HCT116 (cell line): Measurements from ENCODE around the gene FAM227B. TPM values are rescaled to one million over a fixed set of nuclear protein-coding genes. Genes with fewer than 3 reads are reported as not detected.

Source experiments
- ATAC-seq: fragments of 200-7000 bp; cut with Tn5 transposase; 2 replicates; pipeline ENCODE4 v1.9.1; 2020; ENCODE audit warnings: mild to moderate bottlenecking, moderate library complexity
- BruUV-seq: library from RNA; stranded (reverse); fragments of 400-500 nt; replicated peaks from 2 replicates; lab custom pipeline; 2021; lab: Mats Ljungman, UMichigan
- CTCF ChIA-PET: fragments of 300-600 bp; sonication (Branson Sonifier 250); formaldehyde crosslinking; loops from one replicate; lab custom pipeline; 2021; ENCODE audit warnings: antibody characterized with exemption; lab: Charles Lee
- POLR2A ChIA-PET: fragments of 300-600, 350-600 bp; sonication (Branson Sonifier 250); formaldehyde crosslinking; loops from one replicate; lab custom pipeline; 2021; ENCODE audit warnings: antibody characterized with exemption; lab: Charles Lee
- RAD21 ChIA-PET, 2 experiments: fragments of 300-600 bp; sonication (Branson Sonifier 250); formaldehyde crosslinking; loops; one replicate each; lab custom pipeline; 2023; ENCODE audit warnings: low total read pairs in 2 of 2; ENCODE audit not compliant: uncharacterized antibody in 2 of 2, unreplicated experiment in 2 of 2, low non-redundant PET in 1 of 2; lab: Charles Lee
- DNase-seq: peaks from one replicate; pipeline ENCODE4 v3.0.0-alpha.2; 2010; ENCODE audit warnings: low read depth, low spot score
- H2AFZ ChIP-seq: fragments of 200-600 bp; shearing (Covaris generic), sonication (generic); 2 replicates; pipeline ENCODE4 v1.6.1; 2017; ENCODE audit warnings: low read depth, mixed run types, mixed read lengths, antibody characterized with exemption, low read length; ENCODE audit not compliant: poor library complexity, severe bottlenecking
- H3K27ac ChIP-seq: 2 replicates; pipeline ENCODE4 v1.5.1; 2012; ENCODE audit warnings: low read depth, low read length
- H3K27me3 ChIP-seq: fragments of 200-600 bp; sonication (generic); 2 replicates; pipeline ENCODE4 v1.6.1; 2016; ENCODE audit warnings: mixed run types, low read length, mixed read lengths; ENCODE audit not compliant: insufficient read depth
- H3K36me3 ChIP-seq, 2 experiments: fragments of 200-500 bp in 1 of 2; fragments of 200-600 bp in 1 of 2; sonication (Bioruptor generic) in 1 of 2; sonication (generic) in 1 of 2; 2 replicates each; pipeline versions ENCODE4 v1.5.1 to v1.6.1; 2014 to 2016; ENCODE audit warnings: low read length in 2 of 2, inconsistent platforms in 1 of 2, mixed read lengths in 1 of 2, mixed run types in 1 of 2; ENCODE audit not compliant: insufficient read depth in 2 of 2, control insufficient read depth in 1 of 2
- H3K4me1 ChIP-seq, 2 experiments: fragments of 200-600 bp in 1 of 2; sonication (generic) in 1 of 2; 2 replicates each; pipeline versions ENCODE4 v1.5.1 to v1.6.1; 2012 to 2017; ENCODE audit warnings: low read length in 2 of 2, inconsistent platforms in 1 of 2, mild to moderate bottlenecking in 1 of 2, mixed read lengths in 1 of 2, mixed run types in 1 of 2, moderate library complexity in 1 of 2; ENCODE audit not compliant: insufficient read depth in 2 of 2, control insufficient read depth in 1 of 2
- H3K4me2 ChIP-seq: fragments of 200-600 bp; sonication (generic); 2 replicates; pipeline ENCODE4 v1.6.1; 2017; ENCODE audit warnings: mixed run types, low read length, mixed read lengths
- H3K4me3 ChIP-seq, 2 experiments: fragments of 200-600 bp in 1 of 2; sonication (generic) in 1 of 2; replicated peaks in 1 of 2; 2 replicates each; pipeline ENCODE4 v1.5.1; 2011 to 2016; ENCODE audit warnings: low read length in 2 of 2, control low read depth in 1 of 2, low read depth in 1 of 2, mild to moderate bottlenecking in 1 of 2, mixed read lengths in 1 of 2, mixed run types in 1 of 2
- H3K79me2 ChIP-seq: fragments of 200-600 bp; sonication (generic); 2 replicates; pipeline ENCODE4 v1.6.1; 2017; ENCODE audit warnings: mild to moderate bottlenecking, mixed run types, low read length, moderate library complexity, mixed read lengths; ENCODE audit not compliant: insufficient read depth
- H3K9ac ChIP-seq: fragments of 200-600 bp; sonication (generic); 2 replicates; pipeline ENCODE4 v1.6.1; 2016; ENCODE audit warnings: low read length, mixed read lengths
- H3K9me2 ChIP-seq: fragments of 200-600 bp; sonication (generic), shearing (Covaris generic); 2 replicates; pipeline ENCODE4 v1.6.1; 2017; ENCODE audit warnings: mixed run types, mild to moderate bottlenecking, moderate library complexity; ENCODE audit not compliant: insufficient read depth
- H3K9me3 ChIP-seq, 2 experiments: fragments of 200-500 bp in 1 of 2; fragments of 200-600 bp in 1 of 2; sonication (Bioruptor generic) in 1 of 2; sonication (generic) in 1 of 2; 2 replicates each; pipeline ENCODE4 v1.6.1; 2014 to 2017; ENCODE audit warnings: low read length in 2 of 2, mixed read lengths in 2 of 2, inconsistent platforms in 1 of 2, low read depth in 1 of 2, mild to moderate bottlenecking in 1 of 2, mixed run types in 1 of 2, moderate library complexity in 1 of 2; ENCODE audit not compliant: control insufficient read depth in 1 of 2, insufficient read depth in 1 of 2
- H4K20me1 ChIP-seq: fragments of 200-600 bp; sonication (generic), shearing (Covaris generic); 2 replicates; pipeline ENCODE4 v1.6.1; 2017; ENCODE audit warnings: mixed run types, mild to moderate bottlenecking, moderate library complexity; ENCODE audit not compliant: insufficient read depth
- CBX3 ChIP-seq: IDR thresholded peaks from 2 replicates; pipeline ENCODE4 v1.6.1; 2012; ENCODE audit warnings: low read depth
- EZH2 ChIP-seq: fragments of 200-600 bp; sonication (generic); IDR thresholded peaks from 2 replicates; pipeline ENCODE4 v1.6.1; 2017; ENCODE audit warnings: antibody characterized with exemption, mixed run types
- EZH2phosphoT487 ChIP-seq: fragments of 200-600 bp; IDR thresholded peaks from 2 replicates; pipeline ENCODE4 v1.6.1; 2018; ENCODE audit warnings: antibody characterized with exemption, borderline replicate concordance
- JUND ChIP-seq: IDR thresholded peaks from 2 replicates; pipeline ENCODE4 v1.6.1; 2012
- POLR2AphosphoS5 ChIP-seq: IDR thresholded peaks from 2 replicates; pipeline ENCODE4 v1.6.1; 2011; ENCODE audit warnings: mild to moderate bottlenecking, low read depth, low read length, moderate library complexity
- RAD21 ChIP-seq: IDR thresholded peaks from 2 replicates; pipeline ENCODE4 v1.6.1; 2012; ENCODE audit warnings: low read depth, mild to moderate bottlenecking
- SIN3A ChIP-seq: IDR thresholded peaks from 2 replicates; pipeline ENCODE4 v1.6.1; 2012; ENCODE audit warnings: low read depth
- SP1 ChIP-seq: IDR thresholded peaks from 2 replicates; pipeline ENCODE4 v1.6.1; 2012; ENCODE audit warnings: low read depth
- SRF ChIP-seq: IDR thresholded peaks from 2 replicates; pipeline ENCODE4 v1.6.1; 2012; ENCODE audit warnings: low read depth
- YY1 ChIP-seq: IDR thresholded peaks from 2 replicates; pipeline ENCODE4 v1.6.1; 2011; ENCODE audit warnings: low read length, low read depth, moderate library complexity, mild to moderate bottlenecking; ENCODE audit not compliant: insufficient replicate concordance; ENCODE audit errors: extremely low read depth
- ZFX ChIP-seq: fragments of 450-650 bp; IDR thresholded peaks from 2 replicates; pipeline ENCODE4 v1.6.1; 2017
- ZNF274 ChIP-seq: fragments of 200-500 bp; sonication (Bioruptor generic); IDR thresholded peaks from 2 replicates; pipeline ENCODE4 v1.6.1; 2014; ENCODE audit warnings: mild to moderate bottlenecking, low read depth, low read length, inconsistent platforms
- intact Hi-C: fragments of 100-400 bp; cut with micrococcal nuclease; formaldehyde crosslinking; loops from 2 replicates; pipeline ENCODE4 v1.10.0; 2022
- total RNA-seq: library from RNA; stranded (reverse); gene quantifications from one replicate; pipeline ENCODE4 v1.2.1, GENCODE V29; 2021; ENCODE audit not compliant: unreplicated experiment
- TF ChIP-seq, protein P1 (sequence below): IDR thresholded peaks from 2 replicates; pipeline ENCODE4 v1.6.1; 2012
- TF ChIP-seq, protein P2 (sequence below): IDR thresholded peaks from 2 replicates; pipeline ENCODE4 v1.6.1; 2012; ENCODE audit warnings: low read depth
- TF ChIP-seq, protein P3 (sequence below), 3 experiments: fragments of 200-600 bp in 1 of 3; sonication (generic) in 1 of 3; IDR thresholded peaks in 2 of 3; conservative IDR thresholded peaks in 1 of 3; 2 replicates each; pipeline ENCODE4 v1.5.1; 2012 to 2017; ENCODE audit warnings: low read depth in 2 of 3, low read length in 2 of 3, antibody characterized with exemption in 1 of 3, borderline replicate concordance in 1 of 3, control low read depth in 1 of 3, mild to moderate bottlenecking in 1 of 3, mixed read lengths in 1 of 3, mixed run types in 1 of 3, moderate library complexity in 1 of 3; ENCODE audit not compliant: insufficient read depth in 1 of 3
- TF ChIP-seq, protein P4 (sequence below): IDR thresholded peaks from 2 replicates; pipeline ENCODE4 v1.6.1; 2012

The FAM227B gene
- total RNA-seq, 1 experiment from 2014 or later = 6.9 TPM

DNA sequence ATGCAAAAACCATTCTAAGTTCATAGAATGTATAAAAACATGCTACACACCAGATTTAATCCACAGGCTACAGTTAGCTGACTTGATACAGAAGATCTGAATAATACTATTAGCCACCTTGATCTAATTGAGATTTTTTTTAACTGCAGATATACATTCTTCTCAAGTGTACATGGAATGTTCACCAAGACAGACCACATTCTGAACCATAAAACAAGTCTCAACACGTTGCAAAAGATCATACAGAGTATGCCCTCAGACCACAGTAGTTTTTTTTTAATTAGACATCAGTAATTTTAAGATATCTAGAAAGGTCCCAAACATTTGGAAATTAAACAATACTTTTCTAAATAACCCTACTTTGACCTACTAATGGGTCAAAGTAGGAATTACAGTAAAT, 114.3 kb downstream of the FAM227B start:
- H3K36me3 ChIP-seq = no peaks in the 10 kb centered on the region
- H3K27me3 ChIP-seq = no peaks in the 10 kb centered on the region
- no TSS peak for BruUV-seq
- H3K9me2 ChIP-seq = no peaks in the 10 kb centered on the region
- H3K4me3 ChIP-seq = no peak overlapping the region
- H3K4me1 ChIP-seq = peaks cover 0 to 2% of the 10 kb centered on the region in 2 experiments; a peak in 1 of 4 replicates
- H4K20me1 ChIP-seq = no peaks in the 10 kb centered on the region
- no peak overlapping the region for H2AFZ ChIP-seq
- ChIA-PET CTCF (no interaction called here), POLR2A (no interaction called here), RAD21 (no interaction called here)
- no peak overlapping the region for H3K4me2 ChIP-seq
- ATAC-seq (no peak), DNase-seq (no peak)
- H3K27ac ChIP-seq = no peak overlapping the region
- intact Hi-C loops = no loop called here
- H3K9ac ChIP-seq = no peak overlapping the region
- TF ChIP-seq ZNF274 (no peak), SIN3A (no peak), SP1 (no peak), YY1 (no peak), ZFX (no peak), SRF (no peak), EZH2phosphoT487 (no peak), CBX3 (no peak), JUND (no peak), RAD21 (no peak), POLR2AphosphoS5 (no peak), EZH2 (no peak)
- TF ChIP-seq, protein P1, sequence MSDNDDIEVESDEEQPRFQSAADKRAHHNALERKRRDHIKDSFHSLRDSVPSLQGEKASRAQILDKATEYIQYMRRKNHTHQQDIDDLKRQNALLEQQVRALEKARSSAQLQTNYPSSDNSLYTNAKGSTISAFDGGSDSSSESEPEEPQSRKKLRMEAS = no peak
- TF ChIP-seq, protein P2, sequence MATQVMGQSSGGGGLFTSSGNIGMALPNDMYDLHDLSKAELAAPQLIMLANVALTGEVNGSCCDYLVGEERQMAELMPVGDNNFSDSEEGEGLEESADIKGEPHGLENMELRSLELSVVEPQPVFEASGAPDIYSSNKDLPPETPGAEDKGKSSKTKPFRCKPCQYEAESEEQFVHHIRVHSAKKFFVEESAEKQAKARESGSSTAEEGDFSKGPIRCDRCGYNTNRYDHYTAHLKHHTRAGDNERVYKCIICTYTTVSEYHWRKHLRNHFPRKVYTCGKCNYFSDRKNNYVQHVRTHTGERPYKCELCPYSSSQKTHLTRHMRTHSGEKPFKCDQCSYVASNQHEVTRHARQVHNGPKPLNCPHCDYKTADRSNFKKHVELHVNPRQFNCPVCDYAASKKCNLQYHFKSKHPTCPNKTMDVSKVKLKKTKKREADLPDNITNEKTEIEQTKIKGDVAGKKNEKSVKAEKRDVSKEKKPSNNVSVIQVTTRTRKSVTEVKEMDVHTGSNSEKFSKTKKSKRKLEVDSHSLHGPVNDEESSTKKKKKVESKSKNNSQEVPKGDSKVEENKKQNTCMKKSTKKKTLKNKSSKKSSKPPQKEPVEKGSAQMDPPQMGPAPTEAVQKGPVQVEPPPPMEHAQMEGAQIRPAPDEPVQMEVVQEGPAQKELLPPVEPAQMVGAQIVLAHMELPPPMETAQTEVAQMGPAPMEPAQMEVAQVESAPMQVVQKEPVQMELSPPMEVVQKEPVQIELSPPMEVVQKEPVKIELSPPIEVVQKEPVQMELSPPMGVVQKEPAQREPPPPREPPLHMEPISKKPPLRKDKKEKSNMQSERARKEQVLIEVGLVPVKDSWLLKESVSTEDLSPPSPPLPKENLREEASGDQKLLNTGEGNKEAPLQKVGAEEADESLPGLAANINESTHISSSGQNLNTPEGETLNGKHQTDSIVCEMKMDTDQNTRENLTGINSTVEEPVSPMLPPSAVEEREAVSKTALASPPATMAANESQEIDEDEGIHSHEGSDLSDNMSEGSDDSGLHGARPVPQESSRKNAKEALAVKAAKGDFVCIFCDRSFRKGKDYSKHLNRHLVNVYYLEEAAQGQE = no peak
- TF ChIP-seq, protein P3, sequence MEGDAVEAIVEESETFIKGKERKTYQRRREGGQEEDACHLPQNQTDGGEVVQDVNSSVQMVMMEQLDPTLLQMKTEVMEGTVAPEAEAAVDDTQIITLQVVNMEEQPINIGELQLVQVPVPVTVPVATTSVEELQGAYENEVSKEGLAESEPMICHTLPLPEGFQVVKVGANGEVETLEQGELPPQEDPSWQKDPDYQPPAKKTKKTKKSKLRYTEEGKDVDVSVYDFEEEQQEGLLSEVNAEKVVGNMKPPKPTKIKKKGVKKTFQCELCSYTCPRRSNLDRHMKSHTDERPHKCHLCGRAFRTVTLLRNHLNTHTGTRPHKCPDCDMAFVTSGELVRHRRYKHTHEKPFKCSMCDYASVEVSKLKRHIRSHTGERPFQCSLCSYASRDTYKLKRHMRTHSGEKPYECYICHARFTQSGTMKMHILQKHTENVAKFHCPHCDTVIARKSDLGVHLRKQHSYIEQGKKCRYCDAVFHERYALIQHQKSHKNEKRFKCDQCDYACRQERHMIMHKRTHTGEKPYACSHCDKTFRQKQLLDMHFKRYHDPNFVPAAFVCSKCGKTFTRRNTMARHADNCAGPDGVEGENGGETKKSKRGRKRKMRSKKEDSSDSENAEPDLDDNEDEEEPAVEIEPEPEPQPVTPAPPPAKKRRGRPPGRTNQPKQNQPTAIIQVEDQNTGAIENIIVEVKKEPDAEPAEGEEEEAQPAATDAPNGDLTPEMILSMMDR (IDR thresholded peaks at IDR 0.05 in 2 of 3, conservative IDR thresholded peaks at IDR 0.05 in 1 of 3; ENCODE audit: borderline replicate concordance in 1 of 3, insufficient read depth in 1 of 3, low read depth in 2 of 3, low read length in 2 of 3) = no peak
- TF ChIP-seq, protein P4, sequence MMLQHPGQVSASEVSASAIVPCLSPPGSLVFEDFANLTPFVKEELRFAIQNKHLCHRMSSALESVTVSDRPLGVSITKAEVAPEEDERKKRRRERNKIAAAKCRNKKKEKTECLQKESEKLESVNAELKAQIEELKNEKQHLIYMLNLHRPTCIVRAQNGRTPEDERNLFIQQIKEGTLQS = no peak
- no peaks in the 10 kb centered on the region for H3K79me2 ChIP-seq
- no peaks in the 10 kb centered on the region for H3K9me3 ChIP-seq
